Natural killer cell (primary cell): Measurements from ENCODE around the gene PAM. TPM values are rescaled to one million over a fixed set of nuclear protein-coding genes. Genes with fewer than 3 reads are reported as not detected.

ENCODE experiments used
- ATAC-seq, 3 donors: fragments of 150-1000 bp in 2 of 3; fragments of 200-7000 bp in 1 of 3; cut with Tn5 transposase; 1 replicate in 1 of 3; 2 replicates in 2 of 3; pipeline ENCODE4 v1.10.0; 2021; ENCODE audit warnings: mild to moderate bottlenecking in 2 of 3, moderate library complexity in 2 of 3
- DNase-seq, 2 donors: peaks; one replicate each; pipeline versions ENCODE4 v3.0.0 to v3.0.0-alpha.2; 2013 to 2021; ENCODE audit warnings: mixed read lengths in 1 of 2
- H3K27ac ChIP-seq: one replicate; pipeline ENCODE4 v1.5.1; 2013; ENCODE audit warnings: mild to moderate bottlenecking, low read length
- H3K27me3 ChIP-seq: one replicate; pipeline ENCODE4 v1.6.1; 2013; ENCODE audit warnings: low read length; ENCODE audit not compliant: control insufficient read depth, insufficient read depth
- H3K36me3 ChIP-seq: one replicate; pipeline ENCODE4 v1.6.1; 2013; ENCODE audit warnings: low read length; ENCODE audit not compliant: control insufficient read depth, insufficient read depth
- H3K4me1 ChIP-seq: one replicate; pipeline ENCODE4 v1.6.1; 2013; ENCODE audit warnings: low read length; ENCODE audit not compliant: control insufficient read depth, insufficient read depth
- H3K4me3 ChIP-seq: one replicate; pipeline ENCODE4 v1.5.1; 2013; ENCODE audit warnings: low read length
- H3K9me3 ChIP-seq: one replicate; pipeline ENCODE4 v1.6.1; 2013; ENCODE audit warnings: low read length; ENCODE audit not compliant: control insufficient read depth, insufficient read depth
- H3K27ac Mint-ChIP-seq, 2 donors: one replicate each; pipeline ENCODE4 v1.8.0; 2022; ENCODE audit warnings: mild to moderate bottlenecking in 2 of 2, mixed read lengths in 2 of 2, moderate library complexity in 1 of 2
- H3K27me3 Mint-ChIP-seq, 2 donors: one replicate each; pipeline ENCODE4 v1.8.0; 2022; ENCODE audit warnings: low read depth in 2 of 2, mixed read lengths in 2 of 2
- H3K36me3 Mint-ChIP-seq: one replicate; pipeline ENCODE4 v1.8.0; 2022; ENCODE audit warnings: mixed read lengths
- H3K4me1 Mint-ChIP-seq, 2 donors: one replicate each; pipeline ENCODE4 v1.8.0; 2022; ENCODE audit warnings: mixed read lengths in 2 of 2
- H3K4me3 Mint-ChIP-seq: one replicate; pipeline ENCODE4 v1.8.0; 2022; ENCODE audit warnings: mild to moderate bottlenecking, moderate library complexity, mixed read lengths
- H3K9me3 Mint-ChIP-seq, 2 donors: one replicate each; pipeline ENCODE4 v1.8.0; 2022; ENCODE audit warnings: mixed read lengths in 2 of 2
- CTCF ChIP-seq: fragments of 200-600 bp; IDR thresholded peaks from one replicate; pipeline ENCODE4 v1.8.0; 2022; ENCODE audit warnings: antibody characterized with exemption
- WGBS: methylation state at CpG from one replicate; pipeline ENCODE4 v1.1.7; 2013; ENCODE audit warnings: missing lambda C conversion rate; ENCODE audit not compliant: insufficient coverage; 5-methylcytosine and 5-hydroxymethylcytosine counted together
- intact Hi-C: fragments of 100-400 bp; cut with micrococcal nuclease; formaldehyde crosslinking; loops from one replicate; pipeline ENCODE4 v1.14.2; 2022
- total RNA-seq, 4 donors: library from RNA; stranded (reverse); fragments of 120-200 nt in 1 of 4; gene quantifications; one replicate each; pipeline versions ENCODE4 v1.2.3 to v1.2.4, GENCODE V29; 2013 to 2022

Gene PAM
- total RNA-seq, 3 donors from 2014 or later (not counting 1 experiment from before 2014, with no cell fraction given): 67.6 to 79.9 (median 75.3) TPM

- H3K4me1 Mint-ChIP-seq: peaks cover 19 to 39% of the 10 kb centered on the region in 2 donors
- H3K36me3 Mint-ChIP-seq: peaks cover 14% of the 10 kb centered on the region
- Histone ChIP-seq H3K4me1 (no peaks in the 10 kb centered on the region), H3K9me3 (no peaks in the 10 kb centered on the region), H3K27me3 (no peaks in the 10 kb centered on the region), H3K27ac (no peak overlapping the region), H3K4me3 (no peak overlapping the region), H3K36me3 (peaks cover 6% of the 10 kb centered on the region)
- H3K27me3 Mint-ChIP-seq: no peaks in the 10 kb centered on the region
- peaks cover 0 to 2% of the 10 kb centered on the region in 2 donors for H3K9me3 Mint-ChIP-seq
- DNase-seq: no peak
- no peak for TF ChIP-seq CTCF
- H3K27ac Mint-ChIP-seq: no peak overlapping the region
- intact Hi-C loops: no loop called here
- no peak for ATAC-seq
- 89% methylated on average over 9 of the region's 11 CpGs for WGBS
- H3K4me3 Mint-ChIP-seq: no peak overlapping the region
Measured at GRCh38 chr5:102873379-102873932, 118.4 kb downstream of the PAM start.

GRCh38 chr5:102874054-102874453 is 118.9 kb downstream of the PAM start:
- WGBS: 91% methylated on average over 1 of the region's 5 CpGs
- peaks cover 12% of the 10 kb centered on the region for H3K36me3 Mint-ChIP-seq
- no peak for ATAC-seq

GRCh38 chr5:102875721-102876123 is 120.6 kb downstream of the PAM start:
- Mint-ChIP-seq H3K36me3 (no peaks in the 10 kb centered on the region), H3K4me3 (no peak overlapping the region), H3K27me3 (no peaks in the 10 kb centered on the region), H3K27ac (no peak overlapping the region), H3K4me1 (peaks cover 23 to 25% of the 10 kb centered on the region in 2 donors), H3K9me3 (no peaks in the 10 kb centered on the region)
- DNase-seq (no peak), ATAC-seq (no peak)
- H3K36me3 ChIP-seq: peaks cover 6% of the 10 kb centered on the region
- no peaks in the 10 kb centered on the region for H3K4me1 ChIP-seq
- TF ChIP-seq CTCF: no peak
- intact Hi-C loops: no loop called here
- H3K27ac ChIP-seq: no peak overlapping the region
- 89% methylated on average over 4 of the region's 4 CpGs for WGBS
- no peaks in the 10 kb centered on the region for H3K9me3 ChIP-seq
- H3K4me3 ChIP-seq: no peak overlapping the region
- no peaks in the 10 kb centered on the region for H3K27me3 ChIP-seq

More at GRCh38 chr5:102874054-102874453, 118.9 kb downstream of the PAM start:
- DNase-seq: no peak
- H3K27ac ChIP-seq: no peak overlapping the region
- H3K27me3 Mint-ChIP-seq: no peaks in the 10 kb centered on the region
- peaks cover 17 to 36% of the 10 kb centered on the region in 2 donors for H3K4me1 Mint-ChIP-seq
- H3K27ac Mint-ChIP-seq: no peak overlapping the region
- no peaks in the 10 kb centered on the region for H3K4me1 ChIP-seq
- intact Hi-C loops: no loop called here
- no peak for TF ChIP-seq CTCF
- H3K4me3 Mint-ChIP-seq: no peak overlapping the region
- no peaks in the 10 kb centered on the region for H3K27me3 ChIP-seq
- H3K9me3 Mint-ChIP-seq: peaks cover 0 to 2% of the 10 kb centered on the region in 2 donors
- H3K9me3 ChIP-seq: no peaks in the 10 kb centered on the region
- H3K4me3 ChIP-seq: no peak overlapping the region
- H3K36me3 ChIP-seq: peaks cover 6% of the 10 kb centered on the region

GRCh38 chr5:102876610-102877009 is 121.5 kb downstream of the PAM start:
- peaks cover 6% of the 10 kb centered on the region for H3K36me3 ChIP-seq
- Mint-ChIP-seq H3K27me3 (no peaks in the 10 kb centered on the region), H3K27ac (peak overlapping the region in 1 of 2 donors; percentile 14), H3K4me3 (no peak overlapping the region), H3K4me1 (peaks cover 23 to 25% of the 10 kb centered on the region in 2 donors), H3K9me3 (no peaks in the 10 kb centered on the region), H3K36me3 (no peaks in the 10 kb centered on the region)
- DNase-seq (no peak), ATAC-seq (no peak)
- H3K4me1 ChIP-seq: no peaks in the 10 kb centered on the region
- H3K4me3 ChIP-seq: no peak overlapping the region
- intact Hi-C loops: no loop called here
- 95% methylated on average over 4 of the region's 4 CpGs for WGBS
- no peaks in the 10 kb centered on the region for H3K9me3 ChIP-seq
- H3K27ac ChIP-seq: no peak overlapping the region
- no peaks in the 10 kb centered on the region for H3K27me3 ChIP-seq
- TF ChIP-seq CTCF: no peak
